GM18861 (cell line): ENCODE data around the gene COX5A.
"Not testable (repeated sequence)": the region's sequence is repeated elsewhere in the genome, so short reads cannot be mapped to it uniquely, and the experiment has no call there.

Experiments used
- ATAC-seq: cut with Tn5 transposase; IDR thresholded peaks from one replicate; pipeline ENCODE4 v1.9.1; 2021; ENCODE audit not compliant: unreplicated experiment

Gene COX5A

GRCh38 chr15:74955796-74956647 lies 18.1 kb upstream of the COX5A start:
- peak; percentile 34 for ATAC-seq

DNA sequence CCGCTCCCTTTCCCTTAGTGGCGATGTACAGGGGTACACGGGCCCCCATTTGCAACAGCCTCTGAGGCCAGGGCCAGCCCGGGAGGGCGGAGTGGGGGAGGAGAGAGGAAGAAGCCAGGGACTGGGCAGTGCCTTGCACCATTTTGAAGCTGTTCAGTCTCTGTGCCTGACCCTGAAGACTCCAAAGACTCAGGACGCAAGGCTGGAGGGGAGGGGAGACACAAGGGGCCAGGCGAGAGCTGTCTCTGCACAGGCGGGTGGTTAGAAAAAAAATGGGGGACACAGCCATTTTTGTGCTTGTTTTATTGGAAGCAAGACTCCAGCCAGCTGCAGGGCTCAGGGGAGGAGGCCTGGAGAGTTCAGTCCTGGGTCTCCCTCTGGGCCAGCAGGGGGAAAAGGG lies 17.1 kb upstream of the COX5A start:
- ATAC-seq, result no peak

DNA sequence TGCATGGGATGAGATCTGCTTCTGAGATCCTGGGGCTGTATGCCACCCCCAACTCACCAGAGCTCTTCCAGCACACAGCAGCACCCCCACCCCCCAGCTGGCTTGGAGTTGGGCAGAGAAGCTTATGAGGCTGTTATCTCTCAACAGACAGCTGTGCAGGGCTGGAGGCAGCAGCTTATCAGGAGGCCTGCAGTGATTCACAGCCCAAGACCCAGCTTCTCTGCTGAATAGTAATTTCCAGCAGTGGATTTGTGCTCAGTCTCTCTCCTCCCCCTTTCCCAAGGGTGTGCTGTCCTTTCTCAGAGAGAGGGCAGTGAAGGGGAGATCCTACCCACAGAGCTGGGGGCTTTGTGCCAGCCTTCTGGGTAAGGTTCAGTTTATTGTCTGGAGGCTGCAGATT lies 16.6 kb upstream of the COX5A start:
- no peak for ATAC-seq

- no peak for ATAC-seq
Measured at GRCh38 chr15:74951006-74951405, 13.1 kb upstream of the COX5A start.

GRCh38 chr15:74950078-74950908 lies 12.4 kb upstream of the COX5A start:
- no peak for ATAC-seq

DNA sequence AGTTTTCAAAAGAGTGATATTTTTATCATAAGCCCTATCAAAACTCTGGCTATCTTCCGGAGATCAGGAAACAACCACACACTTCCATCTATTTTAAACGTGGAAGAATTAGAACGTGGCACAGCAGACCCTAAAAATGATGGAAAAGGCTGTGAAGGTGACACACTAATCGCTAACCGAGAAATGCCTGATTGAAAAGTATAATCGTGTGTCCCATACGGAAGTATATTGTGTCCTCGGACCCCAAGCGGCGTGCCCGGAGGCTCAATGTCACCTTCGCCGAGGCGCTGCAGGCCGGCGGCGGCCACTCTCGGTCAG lies 642 bp downstream of the COX5A start:
- no peak for ATAC-seq

DNA sequence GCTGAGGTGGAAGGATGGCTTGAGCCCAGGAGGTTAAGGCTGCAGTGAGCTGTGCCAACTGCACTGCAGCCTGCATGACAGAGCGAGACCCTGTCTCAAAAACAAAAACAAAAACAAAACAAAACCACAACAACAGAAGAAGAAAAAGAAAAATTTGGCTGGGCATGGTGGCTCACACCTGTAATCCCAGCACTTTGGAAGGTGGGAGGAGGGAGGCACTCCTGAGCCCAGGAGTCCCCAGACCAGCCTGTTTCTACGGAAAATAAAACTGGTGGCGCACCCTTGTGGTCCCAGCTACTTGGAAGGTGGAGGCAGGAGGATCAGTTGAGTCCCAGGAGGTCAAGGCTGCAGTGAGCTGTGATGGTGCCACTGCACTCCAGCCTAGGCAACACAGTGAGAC lies 2.7 kb downstream of the COX5A start:
- ATAC-seq, result not testable (repeated sequence)

GRCh38 chr15:74933573-74933972 lies 4.3 kb downstream of the COX5A start:
- ATAC-seq, result no peak

- ATAC-seq, result no peak
Measured at GRCh38 chr15:74928771-74929198, 9.1 kb downstream of the COX5A start.

DNA sequence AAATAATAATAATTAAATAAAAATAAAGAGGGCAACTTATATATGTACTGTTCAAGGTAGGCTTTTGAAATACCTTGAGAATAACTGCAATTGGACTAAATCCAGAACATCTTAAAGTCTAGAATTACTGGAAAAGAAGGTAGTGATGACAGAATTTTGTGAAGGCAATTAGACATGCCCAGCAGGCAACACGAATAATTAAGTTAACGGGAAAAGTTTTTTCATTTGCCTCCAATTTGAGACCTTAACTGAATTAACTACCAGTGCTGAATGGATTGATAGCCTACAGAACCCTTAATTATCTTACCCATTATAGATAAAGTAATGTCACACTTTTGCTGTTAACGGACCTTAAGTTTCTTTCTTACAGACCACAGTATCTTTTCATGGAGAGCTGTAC lies 13.3 kb downstream of the COX5A start:
- no peak for ATAC-seq

DNA sequence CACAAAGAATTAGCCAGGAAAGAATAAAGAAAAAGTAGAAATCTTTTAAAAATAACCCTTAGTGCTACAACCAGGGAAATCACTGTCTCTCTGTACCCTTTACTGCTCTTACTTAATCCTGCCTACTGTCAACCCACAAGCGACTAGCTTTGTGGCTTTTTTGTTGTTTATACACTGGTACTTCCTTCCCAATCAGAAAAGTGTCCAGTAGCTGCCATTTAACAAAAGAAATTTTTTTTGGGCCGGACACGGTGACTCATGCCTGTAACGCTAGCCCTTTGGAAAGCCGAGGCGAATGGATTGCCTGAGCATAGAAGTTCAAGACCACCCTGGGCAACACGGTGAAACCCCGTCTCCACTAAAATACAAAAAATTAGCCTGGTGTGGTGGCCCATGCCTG lies 17.4 kb downstream of the COX5A start:
- no peak for ATAC-seq

- no peak for ATAC-seq
Measured at GRCh38 chr15:74917676-74918075, 20.2 kb downstream of the COX5A start.

DNA sequence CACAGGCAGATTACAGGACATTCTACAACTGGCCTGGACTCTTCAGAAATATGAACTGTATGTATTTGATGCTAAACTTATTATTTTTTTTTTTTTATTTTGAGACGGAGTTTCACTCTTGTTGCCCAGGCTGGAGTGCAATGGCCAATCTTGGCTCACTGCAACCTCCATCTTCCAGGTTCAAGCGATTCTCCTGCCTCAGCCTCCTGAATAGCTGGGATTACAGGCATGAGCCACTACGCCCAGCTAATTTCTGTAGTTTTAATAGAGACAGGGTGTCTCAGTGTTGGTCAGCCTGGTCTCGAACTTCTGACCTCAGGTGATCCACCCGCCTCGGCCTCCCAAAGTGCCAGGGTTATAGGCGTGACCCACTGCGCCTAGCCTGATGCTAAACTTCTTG lies 24.1 kb downstream of the COX5A start:
- ATAC-seq, result not testable (repeated sequence)

DNA sequence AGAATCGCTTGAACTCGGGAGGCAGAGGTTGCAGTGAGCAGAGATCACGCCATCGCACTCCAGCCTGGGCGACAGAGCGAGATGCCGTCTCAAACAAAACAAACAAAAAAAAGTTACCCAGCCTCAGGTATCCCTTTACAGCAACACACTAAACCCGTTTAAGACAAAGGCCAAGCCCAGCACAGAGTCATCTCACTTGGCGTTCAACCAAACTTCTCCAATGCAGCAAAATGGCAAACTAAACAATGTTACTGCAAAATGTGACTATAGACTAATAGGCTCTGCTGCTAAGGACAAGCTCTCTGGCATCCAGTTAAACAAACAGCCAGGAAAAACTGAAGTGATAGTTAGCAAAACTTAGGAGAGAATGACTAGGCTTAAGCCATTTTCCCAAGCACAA lies 24.8 kb downstream of the COX5A start:
- no peak for ATAC-seq

DNA sequence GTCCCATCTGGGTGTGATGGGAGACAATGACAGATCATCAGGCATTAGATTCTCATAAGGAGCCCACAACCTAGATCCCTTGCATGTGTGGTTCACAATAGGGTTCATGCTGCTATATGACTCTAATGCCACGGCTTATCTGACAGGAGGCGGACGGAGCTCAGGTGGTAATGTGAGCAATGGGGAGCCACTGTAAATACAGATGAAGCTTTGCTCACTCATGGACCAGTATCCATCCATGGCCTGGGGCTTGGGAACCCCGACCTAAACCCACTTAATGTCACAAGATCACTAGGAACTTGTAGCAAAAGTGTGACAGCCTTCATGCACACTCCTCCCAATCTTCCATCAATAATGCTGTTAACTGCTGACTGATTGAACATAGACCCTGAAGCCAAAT lies 29.2 kb downstream of the COX5A start:
- ATAC-seq, result no peak

DNA sequence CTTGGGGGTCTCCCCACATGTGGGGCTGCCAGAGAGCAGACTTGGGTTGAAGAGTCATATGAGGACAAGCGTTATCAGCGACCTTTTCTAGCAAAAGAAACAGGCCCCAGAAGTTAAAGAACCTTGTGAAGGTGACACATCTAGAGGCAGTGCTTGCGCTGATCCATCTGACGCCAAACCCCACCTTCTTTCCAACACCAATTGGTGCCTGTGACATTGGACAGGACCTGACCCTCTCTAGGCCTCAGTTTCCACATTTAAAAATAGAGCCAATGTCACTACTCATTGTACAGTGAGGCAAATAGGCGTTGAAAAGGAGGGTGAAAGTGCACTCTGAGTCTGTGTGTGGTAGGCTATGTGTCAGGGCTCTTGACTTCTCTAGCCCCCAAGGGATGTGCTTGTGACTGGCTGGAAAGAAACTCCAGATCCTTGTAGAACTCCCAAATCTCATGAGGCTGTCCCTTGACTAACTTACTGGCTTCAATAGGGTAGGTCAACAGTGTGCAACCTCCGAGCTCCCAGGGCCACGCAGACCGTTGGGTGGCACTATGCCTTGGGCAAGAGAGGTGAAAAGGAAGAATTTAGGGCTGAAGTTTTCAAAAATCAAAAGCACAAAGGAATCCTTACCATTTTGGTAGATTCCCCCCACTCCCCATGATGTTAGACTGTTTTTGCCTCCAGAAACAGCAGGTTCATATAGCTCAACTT lies 30.6 kb downstream of the COX5A start:
- ATAC-seq, result peak; percentile 15

- ATAC-seq, result peak; percentile 79
Measured at GRCh38 chr15:74906450-74907162, 31.3 kb downstream of the COX5A start, which contains the start of gene FAM219B. FAM219B (minus strand) TSS chr15:74906851; CDS start chr15:74906800, 51 bp downstream.

DNA sequence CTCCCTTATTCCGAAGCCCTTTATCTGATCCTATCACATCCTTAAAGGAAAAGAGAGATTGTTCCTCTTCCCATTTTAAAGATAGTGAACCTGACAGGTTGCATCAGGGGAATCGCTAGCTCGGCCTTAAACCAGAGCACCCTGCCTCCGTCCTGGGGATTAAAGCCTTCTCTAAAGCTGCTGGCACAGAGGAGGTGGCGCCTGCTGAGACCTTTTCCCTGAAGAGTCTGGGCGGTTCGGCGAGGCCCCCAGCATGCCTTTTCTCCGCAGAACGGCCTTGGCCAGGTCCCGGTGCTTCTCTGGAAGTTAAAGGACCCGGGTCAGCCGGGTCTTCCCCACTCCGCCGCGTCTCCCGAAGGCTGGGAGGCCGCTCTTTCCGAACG lies 31.8 kb downstream of the COX5A start:
- ATAC-seq, result no peak

DNA sequence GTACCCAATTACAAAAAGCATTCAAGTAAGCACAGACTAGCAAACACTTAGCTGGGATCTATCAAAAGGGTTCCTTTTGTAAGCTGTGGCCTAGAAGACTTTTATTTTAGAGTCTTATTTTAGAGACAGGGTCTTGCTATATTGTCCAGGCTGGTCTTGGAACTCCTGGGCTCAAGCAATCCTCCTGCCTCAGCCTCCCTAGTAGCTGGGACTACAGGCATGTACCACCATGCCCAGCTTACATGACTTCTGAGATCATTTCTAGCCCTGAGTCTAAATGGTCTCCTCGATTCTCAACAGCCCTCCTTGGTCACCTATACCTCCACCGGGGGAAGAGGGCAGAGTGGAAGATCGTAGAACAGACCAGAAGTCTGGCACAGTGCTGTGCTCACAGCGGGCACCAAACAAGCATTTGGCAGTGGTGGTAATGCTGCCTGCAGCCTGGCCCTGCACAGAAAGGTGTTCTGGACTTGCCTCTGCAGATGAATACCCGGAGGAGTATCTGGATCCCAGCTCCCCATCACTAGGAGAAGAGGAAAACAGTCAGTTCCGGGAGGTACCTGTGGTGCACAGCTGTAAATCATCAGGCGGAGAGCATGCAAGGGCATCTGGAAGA lies 33.6 kb downstream of the COX5A start:
- no peak for ATAC-seq

GRCh38 chr15:74903676-74904075 lies 34.2 kb downstream of the COX5A start:
- no peak for ATAC-seq
